Kidney epithelial cell (primary cell): ENCODE results near the gene BMPER. TPM values are rescaled to one million over a fixed set of nuclear protein-coding genes. Genes with fewer than 3 reads are reported as not detected.

ENCODE experiments used
- DNase-seq: peaks from one replicate; pipeline ENCODE4 v3.0.0-alpha.2; 2010; ENCODE audit warnings: low read depth
- H3K27me3 ChIP-seq: 2 replicates; pipeline ENCODE4 v1.6.0; 2011; ENCODE audit warnings: low read length; ENCODE audit not compliant: control insufficient read depth, insufficient read depth
- H3K36me3 ChIP-seq: 2 replicates; pipeline ENCODE4 v1.5.1; 2011; ENCODE audit warnings: low read length; ENCODE audit not compliant: control insufficient read depth, insufficient read depth
- H3K4me3 ChIP-seq: 2 replicates; pipeline ENCODE4 v1.5.1; 2011; ENCODE audit warnings: low read depth, mild to moderate bottlenecking, control low read depth, low read length
- total RNA-seq: library from RNA; depleted of rRNA; stranded (reverse); fragments of >200 nt; gene quantifications from 2 replicates; pipeline ENCODE4 v1.2.3, GENCODE V29; 2015
- TF ChIP-seq, protein P1 (sequence below): IDR thresholded peaks from 2 replicates; pipeline ENCODE4 v1.5.1; 2011; ENCODE audit warnings: mild to moderate bottlenecking, moderate library complexity, low read length, control low read depth, inconsistent platforms; ENCODE audit not compliant: insufficient read depth, poor library complexity, severe bottlenecking

Gene BMPER
- total RNA-seq, 1 donor from 2014 or later: 0.04 TPM

DNA sequence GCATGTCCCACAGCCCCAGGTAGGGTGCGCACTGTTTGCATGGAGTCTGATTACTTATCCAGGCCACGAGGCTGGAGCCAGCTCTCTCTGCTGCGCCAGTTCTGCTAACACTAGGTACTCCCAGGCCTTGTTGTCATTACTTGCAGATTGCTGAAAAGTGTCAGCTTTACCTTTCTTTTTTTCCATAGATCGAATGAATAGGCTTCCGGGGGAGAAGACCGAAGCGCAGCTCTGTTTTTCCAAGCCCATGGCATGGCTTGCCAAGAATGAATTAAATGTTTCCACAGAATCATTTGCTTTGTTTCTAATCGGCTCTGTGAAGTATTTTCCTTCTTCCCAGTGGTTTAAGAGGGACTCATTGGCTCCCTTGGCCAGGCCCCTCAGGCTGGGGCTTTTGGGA, 285.8 kb downstream of the BMPER start:
- Histone ChIP-seq H3K4me3 (no peak overlapping the region), H3K36me3 (no peaks in the 10 kb centered on the region), H3K27me3 (no peaks in the 10 kb centered on the region)
- TF ChIP-seq, protein P1, sequence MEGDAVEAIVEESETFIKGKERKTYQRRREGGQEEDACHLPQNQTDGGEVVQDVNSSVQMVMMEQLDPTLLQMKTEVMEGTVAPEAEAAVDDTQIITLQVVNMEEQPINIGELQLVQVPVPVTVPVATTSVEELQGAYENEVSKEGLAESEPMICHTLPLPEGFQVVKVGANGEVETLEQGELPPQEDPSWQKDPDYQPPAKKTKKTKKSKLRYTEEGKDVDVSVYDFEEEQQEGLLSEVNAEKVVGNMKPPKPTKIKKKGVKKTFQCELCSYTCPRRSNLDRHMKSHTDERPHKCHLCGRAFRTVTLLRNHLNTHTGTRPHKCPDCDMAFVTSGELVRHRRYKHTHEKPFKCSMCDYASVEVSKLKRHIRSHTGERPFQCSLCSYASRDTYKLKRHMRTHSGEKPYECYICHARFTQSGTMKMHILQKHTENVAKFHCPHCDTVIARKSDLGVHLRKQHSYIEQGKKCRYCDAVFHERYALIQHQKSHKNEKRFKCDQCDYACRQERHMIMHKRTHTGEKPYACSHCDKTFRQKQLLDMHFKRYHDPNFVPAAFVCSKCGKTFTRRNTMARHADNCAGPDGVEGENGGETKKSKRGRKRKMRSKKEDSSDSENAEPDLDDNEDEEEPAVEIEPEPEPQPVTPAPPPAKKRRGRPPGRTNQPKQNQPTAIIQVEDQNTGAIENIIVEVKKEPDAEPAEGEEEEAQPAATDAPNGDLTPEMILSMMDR: no peak
- no peak for DNase-seq

GRCh38 chr7:34191771-34192479, 286.6 kb downstream of the BMPER start:
- Histone ChIP-seq H3K36me3 (no peaks in the 10 kb centered on the region), H3K4me3 (no peak overlapping the region), H3K27me3 (no peaks in the 10 kb centered on the region)
- TF ChIP-seq, protein P1: no peak
- DNase-seq: no peak

- no peak for DNase-seq
- H3K36me3 ChIP-seq: no peaks in the 10 kb centered on the region
- TF ChIP-seq, protein P1: no peak
- no peaks in the 10 kb centered on the region for H3K27me3 ChIP-seq
- H3K4me3 ChIP-seq: no peak overlapping the region
Observed at GRCh38 chr7:34192906-34193305, 287.6 kb downstream of the BMPER start.

DNA sequence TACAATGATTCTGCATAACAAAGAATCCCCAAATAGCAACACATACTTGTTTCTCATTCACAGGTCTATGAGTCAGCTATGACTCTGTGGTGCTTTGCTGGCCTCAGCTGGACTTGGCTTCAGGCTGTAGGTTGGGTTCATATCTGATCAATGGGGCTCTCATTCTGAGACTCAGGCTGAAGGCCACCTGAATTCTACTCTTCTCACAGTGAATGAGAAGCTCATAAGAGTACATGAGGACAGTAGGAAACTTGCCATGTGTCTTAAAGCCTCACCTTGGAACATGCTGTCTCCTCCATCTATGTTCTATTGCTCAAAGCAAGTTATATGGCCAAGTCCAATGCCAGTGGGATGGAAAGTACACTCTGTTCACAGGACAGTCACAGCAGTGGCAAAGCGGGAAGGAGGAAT, 292.9 kb downstream of the BMPER start:
- DNase-seq: no peak
- Histone ChIP-seq H3K4me3 (no peak overlapping the region), H3K27me3 (no peaks in the 10 kb centered on the region), H3K36me3 (no peaks in the 10 kb centered on the region)
- TF ChIP-seq, protein P1: no peak
